Tibial nerve (tissue), 4 donors: Measurements from ENCODE around the gene DNAJC5G. TPM values are rescaled to one million over a fixed set of nuclear protein-coding genes. Genes with fewer than 3 reads are reported as not detected.

Source experiments
- DNase-seq, 2 donors: peaks; one replicate each; pipeline ENCODE4 v3.0.0-alpha.2; 2019; ENCODE audit warnings: low spot score in 2 of 2
- H3K27ac ChIP-seq, 4 donors: fragments of 200-600 bp; sonication (generic) in 3 of 4; one replicate each; pipeline ENCODE4 v1.5.1; 2017 to 2019; ENCODE audit warnings: mild to moderate bottlenecking in 1 of 4
- H3K27me3 ChIP-seq, 2 donors: fragments of 200-600 bp; sonication (generic) in 1 of 2; one replicate each; pipeline versions ENCODE4 v1.5.1 to v1.6.0; 2017 to 2019
- H3K36me3 ChIP-seq, 3 donors: fragments of 200-600 bp; sonication (generic); one replicate each; pipeline ENCODE4 v1.5.1; 2018 to 2019
- H3K4me1 ChIP-seq, 4 donors: fragments of 200-600 bp; sonication (generic) in 3 of 4; one replicate each; pipeline ENCODE4 v1.5.1; 2017 to 2019
- H3K4me3 ChIP-seq, 4 donors: fragments of 200-600 bp; sonication (generic) in 3 of 4; one replicate each; pipeline ENCODE4 v1.5.1; 2017 to 2019; ENCODE audit warnings: mild to moderate bottlenecking in 1 of 4, moderate library complexity in 1 of 4
- H3K9me3 ChIP-seq, 4 donors: fragments of 200-600 bp; sonication (generic) in 3 of 4; one replicate each; pipeline ENCODE4 v1.5.1; 2017 to 2019
- EP300 ChIP-seq, 2 donors: sonication (generic); formaldehyde crosslinking; IDR thresholded peaks; one replicate each; pipeline ENCODE4 v1.6.1; 2017; ENCODE audit warnings: antibody characterized with exemption in 2 of 2, mild to moderate bottlenecking in 1 of 2
- POLR2A ChIP-seq, 2 donors: fragments of 450-650 bp; IDR thresholded peaks; one replicate each; pipeline ENCODE4 v1.6.1; 2017; ENCODE audit warnings: antibody characterized with exemption in 2 of 2, mild to moderate bottlenecking in 2 of 2, moderate library complexity in 2 of 2
- WGBS, 2 donors: methylation state at CpG; one replicate each; pipeline ENCODE4 v1.1.5; 2018; 5-methylcytosine and 5-hydroxymethylcytosine counted together
- total RNA-seq, 4 donors: library from RNA; depleted of rRNA; stranded (reverse); fragments of >200 nt; gene quantifications; one replicate each; pipeline ENCODE4 v1.1.0, GENCODE V29; 2016
- TF ChIP-seq, protein P1 (sequence below), 5 experiments: fragments of 200-600 bp in 3 of 5; fragments of 450-650 bp in 2 of 5; sonication (generic) in 3 of 5; IDR thresholded peaks; one replicate each; pipeline ENCODE4 v1.5.1; 2016 to 2019; ENCODE audit warnings: antibody characterized with exemption in 5 of 5, mild to moderate bottlenecking in 3 of 5, moderate library complexity in 2 of 5

Gene DNAJC5G
- total RNA-seq, 4 donors from 2014 or later: 2.5 TPM; not detected in 3

DNA sequence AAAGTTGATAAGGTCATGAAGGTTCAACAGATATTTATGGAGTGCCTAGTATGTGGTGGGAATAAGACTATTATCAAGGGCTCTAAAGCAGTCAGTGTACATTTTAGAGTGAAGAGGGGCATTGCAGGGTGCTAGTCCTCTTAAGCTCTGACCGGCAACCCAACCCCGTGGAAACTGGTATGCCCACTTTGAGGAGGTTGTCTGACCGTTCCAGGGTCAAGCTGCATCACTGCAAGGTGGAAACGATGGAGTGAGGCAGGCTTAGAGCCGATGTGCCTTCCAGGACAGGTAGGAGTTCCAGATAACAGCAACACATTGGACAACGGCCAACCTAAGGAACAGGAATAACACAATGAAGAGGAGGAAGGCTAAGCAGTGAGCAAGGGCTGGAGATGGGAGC lies 34.4 kb downstream of the DNAJC5G start:
- no peak overlapping the region for H3K27ac ChIP-seq
- no peak for TF ChIP-seq EP300 (IDR thresholded peaks at IDR 0.05)
- no peak for TF ChIP-seq POLR2A (IDR thresholded peaks at IDR 0.05)
- TF ChIP-seq, protein P1, sequence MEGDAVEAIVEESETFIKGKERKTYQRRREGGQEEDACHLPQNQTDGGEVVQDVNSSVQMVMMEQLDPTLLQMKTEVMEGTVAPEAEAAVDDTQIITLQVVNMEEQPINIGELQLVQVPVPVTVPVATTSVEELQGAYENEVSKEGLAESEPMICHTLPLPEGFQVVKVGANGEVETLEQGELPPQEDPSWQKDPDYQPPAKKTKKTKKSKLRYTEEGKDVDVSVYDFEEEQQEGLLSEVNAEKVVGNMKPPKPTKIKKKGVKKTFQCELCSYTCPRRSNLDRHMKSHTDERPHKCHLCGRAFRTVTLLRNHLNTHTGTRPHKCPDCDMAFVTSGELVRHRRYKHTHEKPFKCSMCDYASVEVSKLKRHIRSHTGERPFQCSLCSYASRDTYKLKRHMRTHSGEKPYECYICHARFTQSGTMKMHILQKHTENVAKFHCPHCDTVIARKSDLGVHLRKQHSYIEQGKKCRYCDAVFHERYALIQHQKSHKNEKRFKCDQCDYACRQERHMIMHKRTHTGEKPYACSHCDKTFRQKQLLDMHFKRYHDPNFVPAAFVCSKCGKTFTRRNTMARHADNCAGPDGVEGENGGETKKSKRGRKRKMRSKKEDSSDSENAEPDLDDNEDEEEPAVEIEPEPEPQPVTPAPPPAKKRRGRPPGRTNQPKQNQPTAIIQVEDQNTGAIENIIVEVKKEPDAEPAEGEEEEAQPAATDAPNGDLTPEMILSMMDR (IDR thresholded peaks at IDR 0.05): no peak
- 93 to 95% methylated on average over 6 of the region's 6 CpGs for WGBS, 2 donors
- H3K4me1 ChIP-seq: peaks cover 0 to 24% (median 12%) of the 10 kb centered on the region in 4 donors
- peaks cover 0 to 42% of the 10 kb centered on the region in 2 donors for H3K27me3 ChIP-seq
- no peaks in the 10 kb centered on the region for H3K9me3 ChIP-seq
- no peak overlapping the region for H3K4me3 ChIP-seq
- peaks cover 0 to 58% (median 0%) of the 10 kb centered on the region in 3 donors for H3K36me3 ChIP-seq
- no peak for DNase-seq

DNA sequence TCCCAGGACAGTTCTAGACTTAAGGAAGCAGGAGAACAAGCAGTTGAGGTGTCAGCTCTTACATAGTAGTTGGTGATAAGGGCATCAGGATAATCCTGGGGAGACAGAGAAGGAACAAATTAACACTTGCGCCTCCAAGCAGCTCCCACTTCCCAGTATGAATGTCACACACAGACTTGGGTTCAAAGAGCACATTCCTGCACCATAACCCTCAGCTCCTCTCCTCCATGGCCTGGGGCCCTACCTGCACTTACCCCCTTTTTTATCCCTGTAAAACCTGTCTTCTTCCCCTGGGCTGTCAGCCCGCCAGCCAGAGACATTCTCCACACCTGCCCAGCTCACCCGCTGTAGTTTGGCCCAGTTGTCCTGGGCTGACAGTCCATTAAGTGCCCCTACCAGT lies 36.9 kb downstream of the DNAJC5G start:
- TF ChIP-seq, protein P1 (IDR thresholded peaks at IDR 0.05): no peak
- TF ChIP-seq POLR2A (IDR thresholded peaks at IDR 0.05): no peak
- TF ChIP-seq EP300 (IDR thresholded peaks at IDR 0.05): no peak
- peaks cover 0 to 83% (median 0%) of the 10 kb centered on the region in 3 donors for H3K36me3 ChIP-seq

DNA sequence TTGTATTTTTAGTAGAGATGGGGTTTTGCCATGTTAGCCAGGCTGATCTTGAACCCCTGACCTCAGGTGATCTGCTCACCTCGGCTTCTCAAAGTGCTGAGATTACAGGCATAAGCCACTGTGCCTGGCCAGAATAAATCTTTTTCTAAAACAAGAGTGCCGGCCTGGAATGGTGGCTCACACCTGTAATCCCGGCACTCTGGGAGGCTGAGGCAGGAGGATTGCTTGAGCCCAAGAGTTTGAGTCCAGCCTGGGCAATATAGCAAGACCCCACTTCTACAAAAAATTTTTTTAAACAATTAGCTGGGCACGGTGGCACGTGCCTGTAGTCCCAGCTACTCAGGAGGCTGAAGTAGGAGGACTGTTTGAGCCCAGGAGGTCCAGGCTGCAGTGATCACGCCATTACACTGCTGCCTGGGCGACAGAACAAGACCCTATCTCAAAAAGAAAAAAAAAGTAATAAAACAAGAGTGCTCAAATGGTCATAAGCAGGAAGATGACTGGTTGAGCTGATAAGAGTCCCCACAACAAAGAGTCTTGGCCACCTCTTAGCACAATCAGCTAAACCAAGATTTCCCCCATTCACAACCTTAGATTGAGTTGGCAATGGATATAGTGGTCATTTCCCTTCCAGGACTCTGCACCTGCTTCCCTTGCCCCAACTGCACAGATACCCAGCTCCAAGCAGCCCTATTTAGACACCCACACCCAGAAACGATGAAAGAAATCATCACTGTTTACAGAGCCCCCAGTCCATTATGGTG lies 38.8 kb downstream of the DNAJC5G start:
- Histone ChIP-seq H3K36me3 (peaks cover 0 to 75% (median 0%) of the 10 kb centered on the region in 3 donors), H3K4me3 (no peak overlapping the region), H3K27me3 (no peaks in the 10 kb centered on the region), H3K9me3 (no peaks in the 10 kb centered on the region), H3K27ac (no peak overlapping the region), H3K4me1 (no peaks in the 10 kb centered on the region)
- DNase-seq: no peak
- WGBS, 2 donors: 90 to 94% methylated on average over 8 of the region's 8 CpGs
- TF ChIP-seq POLR2A (IDR thresholded peaks at IDR 0.05): no peak
- no peak for TF ChIP-seq EP300 (IDR thresholded peaks at IDR 0.05)
- TF ChIP-seq, protein P1 (IDR thresholded peaks at IDR 0.05): no peak

More for the DNA sequence above, 36.9 kb downstream of the DNAJC5G start:
- Histone ChIP-seq H3K4me3 (no peak overlapping the region), H3K9me3 (no peaks in the 10 kb centered on the region), H3K4me1 (peaks cover 0 to 15% (median 2%) of the 10 kb centered on the region in 4 donors), H3K27me3 (peaks cover 0 to 17% of the 10 kb centered on the region in 2 donors), H3K27ac (no peak overlapping the region)
- 96 to 100% methylated on average over 3 of the region's 3 CpGs for WGBS, 2 donors
- no peak for DNase-seq

DNA sequence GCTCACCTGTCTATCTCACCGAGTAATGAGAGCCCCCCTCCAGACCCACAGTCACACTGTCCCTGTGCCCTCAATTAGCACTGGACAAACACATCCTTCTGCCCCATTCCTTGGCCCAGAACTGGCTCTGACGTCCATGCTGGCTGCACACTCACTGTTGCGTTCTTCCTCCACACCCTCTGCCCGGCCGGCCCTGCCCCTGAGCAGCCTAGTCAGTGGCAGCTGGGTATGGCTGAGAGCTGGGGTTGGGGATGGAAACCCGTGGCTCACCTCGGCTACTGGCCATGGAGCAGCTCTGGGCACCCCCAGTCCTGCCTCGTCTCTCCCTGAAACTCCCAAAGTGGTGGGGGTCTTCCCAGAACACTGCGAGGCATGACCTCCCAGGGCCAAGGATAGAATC lies 39.5 kb downstream of the DNAJC5G start:
- H3K27ac ChIP-seq: no peak overlapping the region
- H3K4me1 ChIP-seq: no peaks in the 10 kb centered on the region
- H3K9me3 ChIP-seq: no peaks in the 10 kb centered on the region
- peaks cover 0 to 69% (median 0%) of the 10 kb centered on the region in 3 donors for H3K36me3 ChIP-seq
- H3K4me3 ChIP-seq: no peak overlapping the region
- no peaks in the 10 kb centered on the region for H3K27me3 ChIP-seq
- 78 to 89% methylated on average over 9 of the region's 9 CpGs for WGBS, 2 donors
- no peak for DNase-seq
- TF ChIP-seq EP300 (IDR thresholded peaks at IDR 0.05) (no peak), POLR2A (IDR thresholded peaks at IDR 0.05) (no peak)
- TF ChIP-seq, protein P1 (IDR thresholded peaks at IDR 0.05): no peak

DNA sequence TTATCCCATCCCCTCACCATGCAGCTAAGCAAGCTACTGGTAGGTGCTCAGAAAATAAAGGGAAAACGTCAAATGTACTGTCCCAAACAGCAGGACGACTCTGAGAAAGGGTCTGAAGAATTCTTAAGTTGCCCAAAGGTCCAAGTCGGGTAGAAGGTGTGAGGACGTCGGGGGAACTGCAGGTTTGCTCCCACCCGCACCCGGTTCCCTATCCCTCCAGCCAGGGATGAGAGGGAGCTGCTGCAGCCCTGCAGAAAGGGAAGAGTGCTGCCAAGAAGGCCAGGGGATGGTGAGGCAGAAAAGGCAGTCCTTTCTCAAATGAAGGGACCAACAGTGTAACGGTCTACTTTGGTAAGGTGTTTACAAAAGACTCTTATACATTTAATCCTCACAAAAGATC lies 39.9 kb downstream of the DNAJC5G start:
- Histone ChIP-seq H3K4me1 (no peaks in the 10 kb centered on the region), H3K4me3 (no peak overlapping the region), H3K36me3 (peaks cover 0 to 65% (median 0%) of the 10 kb centered on the region in 3 donors), H3K27me3 (no peaks in the 10 kb centered on the region), H3K9me3 (no peaks in the 10 kb centered on the region), H3K27ac (no peak overlapping the region)
- TF ChIP-seq, protein P1 (IDR thresholded peaks at IDR 0.05): no peak
- TF ChIP-seq EP300 (IDR thresholded peaks at IDR 0.05) (no peak), POLR2A (IDR thresholded peaks at IDR 0.05) (no peak)
- DNase-seq: no peak
- WGBS, 2 donors: 74 to 77% methylated on average over 8 of the region's 8 CpGs
